Measurements from ENCODE around the gene SETD1A. TPM values are rescaled to one million over a fixed set of nuclear protein-coding genes. Genes with fewer than 3 reads are reported as not detected.

Gene SETD1A
- total RNA-seq, 3 donors from 2014 or later (not counting 1 experiment from before 2014, with no cell fraction given) = 32.9 to 34.5 (median 33.9) TPM

GRCh38 chr16:31031276-31031675 is 73.7 kb downstream of the SETD1A start:
- no peaks in the 10 kb centered on the region for H3K27me3 Mint-ChIP-seq (ENCODE audit: low read depth in 2 of 2)
- Histone ChIP-seq H3K36me3 (ENCODE audit: control insufficient read depth, insufficient read depth, low read length) (peaks cover 11% of the 10 kb centered on the region), H3K9me3 (ENCODE audit: control insufficient read depth, insufficient read depth, low read length) (no peaks in the 10 kb centered on the region), H3K4me3 (ENCODE audit: low read length) (no peak overlapping the region), H3K4me1 (ENCODE audit: control insufficient read depth, insufficient read depth, low read length) (peaks cover 20% of the 10 kb centered on the region), H3K27ac (ENCODE audit: low read length) (no peak overlapping the region), H3K27me3 (ENCODE audit: control insufficient read depth, insufficient read depth, low read length) (no peaks in the 10 kb centered on the region)
- no peaks in the 10 kb centered on the region for H3K9me3 Mint-ChIP-seq
- 94% methylated on average over 4 of the region's 4 CpGs for WGBS (ENCODE audit: insufficient coverage)
- H3K4me3 Mint-ChIP-seq = no peak overlapping the region
- no peaks in the 10 kb centered on the region for H3K36me3 Mint-ChIP-seq
- peaks cover 30 to 32% of the 10 kb centered on the region in 2 donors for H3K4me1 Mint-ChIP-seq
- intact Hi-C loops (cut with micrococcal nuclease) = loop anchor here (5.0 kb wide), 1 partner anchor 61 kb away; the partner anchor contains the start of gene VKORC1
- DNase-seq (no peak), ATAC-seq (no peak)
- TF ChIP-seq CTCF (IDR thresholded peaks at IDR 0.05) = no peak
- H3K27ac Mint-ChIP-seq = peak overlapping the region; percentile 95 to 99

DNA sequence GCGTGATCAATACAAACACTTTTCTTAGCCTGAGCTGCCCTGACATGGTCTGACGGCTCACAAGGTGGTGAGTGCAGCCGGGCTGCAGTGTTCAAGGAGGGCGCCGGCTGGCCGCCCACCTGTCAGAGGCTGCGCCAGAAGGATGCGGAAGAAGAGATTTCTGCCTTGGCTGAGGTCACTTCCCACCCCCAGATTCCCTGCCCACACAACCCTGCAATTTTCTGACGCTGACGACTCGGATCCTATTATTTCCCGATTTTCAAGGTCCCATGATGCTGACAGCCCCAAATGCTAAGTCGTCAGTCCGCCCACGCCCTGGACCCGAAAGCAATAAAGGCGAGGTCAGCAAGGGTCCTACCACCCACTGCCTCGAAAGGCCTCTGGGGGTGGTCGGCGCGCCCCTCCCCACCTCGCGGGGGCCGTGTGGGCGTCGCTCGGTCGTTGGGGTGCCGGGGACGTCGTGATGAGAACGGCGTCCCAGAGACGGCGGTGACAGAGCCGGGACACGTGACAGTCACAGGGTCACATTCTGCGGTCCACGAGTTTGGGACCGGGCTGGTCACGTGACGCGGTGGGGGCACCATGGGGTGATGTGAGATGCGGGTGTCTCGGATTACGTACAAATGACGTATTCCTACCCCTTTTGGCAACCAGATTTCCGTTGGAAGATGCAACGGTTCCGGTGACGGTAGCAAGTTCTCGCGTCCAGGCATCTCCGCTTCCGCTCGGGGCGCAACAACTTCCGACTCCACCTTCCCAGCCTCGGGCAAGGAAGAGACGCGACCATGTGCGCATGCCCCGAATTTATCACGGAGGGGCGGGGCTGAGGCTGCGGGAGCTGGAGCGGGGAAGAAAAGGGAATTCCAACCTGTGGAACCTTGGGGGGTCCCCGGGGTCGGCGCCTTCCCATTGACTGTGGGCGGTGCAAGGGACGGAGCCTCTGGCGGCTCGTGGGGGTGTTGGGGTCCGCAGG is 75.5 kb downstream of the SETD1A start, which contains the start of gene STX4:
TSS of gene STX4 (plus strand) at position 823 of the 973 bp plus-strand sequence. CDS start 248 bp downstream, outside the sequence.
- Mint-ChIP-seq H3K4me3 (peak within 1 kb of the TSS; percentile 99), H3K36me3 (no peaks in the 10 kb centered on the region), H3K27me3 (ENCODE audit: low read depth in 2 of 2) (no peaks in the 10 kb centered on the region), H3K27ac (peak within 1 kb of the TSS; percentile 95 to 99), H3K9me3 (no peaks in the 10 kb centered on the region), H3K4me1 (peaks cover 36 to 37% of the 10 kb centered on the region in 2 donors)
- DNase-seq = peak; percentile 97 to 100
- H3K36me3 ChIP-seq (ENCODE audit: control insufficient read depth, insufficient read depth, low read length) = peaks cover 19% of the 10 kb centered on the region
- under 1% methylated on average over 75 of the region's 75 CpGs for WGBS (ENCODE audit: insufficient coverage)
- peaks cover 20% of the 10 kb centered on the region for H3K4me1 ChIP-seq (ENCODE audit: control insufficient read depth, insufficient read depth, low read length)
- peak; percentile 78 to 89 (median 82) for ATAC-seq
- intact Hi-C loops (cut with micrococcal nuclease) = loop anchor here (1.0 to 5.0 kb wide), 4 partner anchors 40 to 426 kb away; partner anchors contain the start of genes ARMC5, FBXL19 and VKORC1
- TF ChIP-seq CTCF (IDR thresholded peaks at IDR 0.05) = no peak
- no peaks in the 10 kb centered on the region for H3K9me3 ChIP-seq (ENCODE audit: control insufficient read depth, insufficient read depth, low read length)
- H3K4me3 ChIP-seq (ENCODE audit: low read length) = peak within 1 kb of the TSS; percentile 80
- peak within 1 kb of the TSS; percentile 92 for H3K27ac ChIP-seq (ENCODE audit: low read length)
- no peaks in the 10 kb centered on the region for H3K27me3 ChIP-seq (ENCODE audit: control insufficient read depth, insufficient read depth, low read length)

- H3K36me3 Mint-ChIP-seq = no peaks in the 10 kb centered on the region
Observed at GRCh38 chr16:31033709-31034492, 76.3 kb downstream of the SETD1A start.

More at GRCh38 chr16:31033709-31034492, 76.3 kb downstream of the SETD1A start:
- H3K9me3 Mint-ChIP-seq = no peaks in the 10 kb centered on the region
- H3K27me3 Mint-ChIP-seq (ENCODE audit: low read depth in 2 of 2) = no peaks in the 10 kb centered on the region
- WGBS (ENCODE audit: insufficient coverage) = 1% methylated on average over 47 of the region's 47 CpGs
- Histone ChIP-seq H3K9me3 (ENCODE audit: control insufficient read depth, insufficient read depth, low read length) (no peaks in the 10 kb centered on the region), H3K4me3 (ENCODE audit: low read length) (peak overlapping the region; percentile 80), H3K4me1 (ENCODE audit: control insufficient read depth, insufficient read depth, low read length) (peaks cover 20% of the 10 kb centered on the region), H3K27ac (ENCODE audit: low read length) (peak overlapping the region; percentile 92), H3K27me3 (ENCODE audit: control insufficient read depth, insufficient read depth, low read length) (no peaks in the 10 kb centered on the region), H3K36me3 (ENCODE audit: control insufficient read depth, insufficient read depth, low read length) (peaks cover 28% of the 10 kb centered on the region)
- peaks cover 36 to 37% of the 10 kb centered on the region in 2 donors for H3K4me1 Mint-ChIP-seq
- peak overlapping the region; percentile 99 for H3K4me3 Mint-ChIP-seq
- DNase-seq (peak; percentile 83 to 95), ATAC-seq (peak; percentile 47 to 60 (median 49))
- intact Hi-C loops (cut with micrococcal nuclease) = loop anchor here (1.0 to 5.0 kb wide), 4 partner anchors 39 to 425 kb away; partner anchors contain the start of genes ARMC5, FBXL19 and VKORC1
- no peak for TF ChIP-seq CTCF (IDR thresholded peaks at IDR 0.05)
- peak overlapping the region; percentile 95 to 99 for H3K27ac Mint-ChIP-seq

Other genes starting within 250 kb of the SETD1A start
- gene PHKG2, start 209.3 kb upstream of the SETD1A start, total RNA-seq = 10 to 100 TPM; 50.5 to 86.1 (median 64.8) TPM
- 1 to 10 TPM; 3.4 to 5.1 (median 4.9) TPM for gene CFAP119, start 195.7 kb upstream of the SETD1A start, total RNA-seq
- 100 to 1,000 TPM; 153 to 167 (median 161) TPM for gene RNF40, start 195.4 kb upstream of the SETD1A start, total RNA-seq
- 1 to 10 TPM in 2 of 3 donors, under 1 TPM in 1; 0.96 to 1.9 (median 1.8) TPM for gene ZNF629, start 170.5 kb upstream of the SETD1A start, total RNA-seq
- gene BCL7C, start 63.7 kb upstream of the SETD1A start, total RNA-seq = 10 to 100 TPM; 25.1 to 28.5 (median 27.4) TPM
- under 1 TPM; 0.45 to 0.60 (median 0.47) TPM for gene CTF1, start 61.1 kb upstream of the SETD1A start, total RNA-seq
- 10 to 100 TPM; 10.1 to 13.3 (median 12.4) TPM for gene FBXL19, start 34.2 kb upstream of the SETD1A start, total RNA-seq
- 10 to 100 TPM; 10.8 to 19.8 (median 12.8) TPM for gene ORAI3, start 8.7 kb upstream of the SETD1A start, total RNA-seq
- 1 to 10 TPM in 1 of 3 donors, under 1 TPM in 2; 0.26 to 2.1 (median 0.39) TPM for gene HSD3B7, start 27.5 kb downstream of the SETD1A start, total RNA-seq
- gene STX1B, start 52.9 kb downstream of the SETD1A start, total RNA-seq = 1 to 10 TPM in 1 of 3 donors, under 1 TPM in 2; 0.14 to 1.6 (median 0.32) TPM
- gene STX4, start 75.8 kb downstream of the SETD1A start, total RNA-seq = 100 to 1,000 TPM; 128 to 145 (median 133) TPM
- 10 to 100 TPM; 11.0 to 27.4 (median 22.6) TPM for gene ZNF668, start 116.5 kb downstream of the SETD1A start, total RNA-seq
- gene ZNF646, start 116.7 kb downstream of the SETD1A start, total RNA-seq = 10 to 100 TPM; 22.0 to 31.1 (median 30.1) TPM
- gene PRSS53, start 131.2 kb downstream of the SETD1A start, total RNA-seq = 1 to 10 TPM; 4.3 to 7.4 (median 5.1) TPM
- 10 to 100 TPM; 35.9 to 42.1 (median 41.8) TPM for gene VKORC1, start 137.0 kb downstream of the SETD1A start, total RNA-seq
- gene BCKDK, start 150.6 kb downstream of the SETD1A start, total RNA-seq = 10 to 100 TPM in 2 of 3 donors, 1 to 10 TPM in 1; 9.9 to 16.3 (median 12.1) TPM
- 100 to 1,000 TPM in 1 of 3 donors, 10 to 100 TPM in 2; 90.6 to 101 (median 93.4) TPM for gene KAT8, start 159.9 kb downstream of the SETD1A start, total RNA-seq
- not detected for gene PRSS8, start 178.0 kb downstream of the SETD1A start, total RNA-seq
- gene PRSS36, start 192.3 kb downstream of the SETD1A start, total RNA-seq = 1 to 10 TPM; 2.1 to 3.5 (median 2.3) TPM
- gene FUS, start 222.4 kb downstream of the SETD1A start, total RNA-seq = 100 to 1,000 TPM; 872 to 934 (median 918) TPM
- gene PYCARD, start 245.0 kb downstream of the SETD1A start, total RNA-seq = 10 to 100 TPM; 29.7 to 38.1 (median 37.6) TPM

Data from natural killer cell (primary cell).